OCI-LY7 (cell line): Measurements from ENCODE around the gene PCDH1. TPM values are rescaled to one million over a fixed set of nuclear protein-coding genes. Genes with fewer than 3 reads are reported as not detected.

ENCODE experiments used
- BruUV-seq: library from RNA; stranded (reverse); fragments of 400-500 nt; replicated peaks from 2 replicates; lab custom pipeline; 2021; lab: Mats Ljungman, UMichigan
- CTCF ChIA-PET: fragments of 300-600 bp; sonication (Branson Sonifier 250); formaldehyde crosslinking; loops from one replicate; lab custom pipeline; 2022; ENCODE audit warnings: antibody characterized with exemption; ENCODE audit not compliant: unreplicated experiment; lab: Charles Lee
- POLR2A ChIA-PET: fragments of 300-600 bp; sonication (Branson Sonifier 250); formaldehyde crosslinking; loops from one replicate; lab custom pipeline; 2022; ENCODE audit warnings: antibody characterized with exemption; lab: Charles Lee
- DNase-seq: peaks from one replicate; pipeline ENCODE4 v3.0.0-alpha.2; 2015; ENCODE audit warnings: low spot score
- H2AFZ ChIP-seq: fragments of 200-600 bp; sonication (generic), shearing (Covaris generic); 2 replicates; pipeline ENCODE4 v1.6.1; 2014; ENCODE audit warnings: mild to moderate bottlenecking, antibody characterized with exemption, low read length, moderate library complexity
- H3K27ac ChIP-seq: fragments of 200-600 bp; sonication (generic); 2 replicates; pipeline ENCODE4 v1.5.1; 2014; ENCODE audit warnings: mixed run types, low read depth, mild to moderate bottlenecking, moderate library complexity, low read length, inconsistent platforms; ENCODE audit not compliant: poor library complexity, severe bottlenecking
- H3K36me3 ChIP-seq: fragments of 200-600 bp; sonication (generic); 2 replicates; pipeline ENCODE4 v1.6.1; 2014; ENCODE audit warnings: mild to moderate bottlenecking, antibody characterized with exemption, low read length, moderate library complexity, mixed read lengths; ENCODE audit not compliant: insufficient read depth
- H3K4me1 ChIP-seq: fragments of 200-600 bp; sonication (generic); 2 replicates; pipeline ENCODE4 v1.5.1; 2014; ENCODE audit warnings: mild to moderate bottlenecking, low read length; ENCODE audit not compliant: insufficient read depth, poor library complexity, severe bottlenecking
- H3K4me2 ChIP-seq: fragments of 200-600 bp; sonication (generic); 2 replicates; pipeline ENCODE4 v1.6.1; 2014; ENCODE audit warnings: mild to moderate bottlenecking, low read length
- H3K4me3 ChIP-seq: fragments of 200-600 bp; sonication (generic); 2 replicates; pipeline ENCODE4 v1.5.1; 2014; ENCODE audit warnings: mild to moderate bottlenecking, low read depth, low read length; ENCODE audit not compliant: poor library complexity, severe bottlenecking
- H3K79me2 ChIP-seq: fragments of 200-600 bp; sonication (generic); 2 replicates; pipeline ENCODE4 v1.6.1; 2016; ENCODE audit warnings: low read depth, mild to moderate bottlenecking, low read length, moderate library complexity, mixed read lengths; ENCODE audit not compliant: insufficient read depth
- H3K9me2 ChIP-seq: fragments of 200-600 bp; sonication (generic); 2 replicates; pipeline ENCODE4 v1.6.1; 2016; ENCODE audit warnings: mild to moderate bottlenecking, low read length, mixed read lengths; ENCODE audit not compliant: insufficient read depth
- H3K9me3 ChIP-seq: fragments of 200-600 bp; sonication (generic); 2 replicates; pipeline ENCODE4 v1.6.1; 2014; ENCODE audit warnings: mild to moderate bottlenecking, mixed run types, low read length, mixed read lengths
- H4K20me1 ChIP-seq: fragments of 200-600 bp; sonication (generic); 2 replicates; pipeline ENCODE4 v1.6.1; 2014; ENCODE audit warnings: mild to moderate bottlenecking, antibody characterized with exemption, low read length, moderate library complexity, mixed read lengths; ENCODE audit not compliant: insufficient read depth
- CTCF ChIP-seq: fragments of 200-600 bp; sonication (generic); conservative IDR thresholded peaks from 2 replicates; pipeline ENCODE4 v1.5.1; 2014; ENCODE audit warnings: mild to moderate bottlenecking, antibody characterized with exemption, low read length, moderate library complexity, mixed read lengths
- EZH2phosphoT487 ChIP-seq: fragments of 200-600 bp; sonication (generic); IDR thresholded peaks from 2 replicates; pipeline ENCODE4 v1.6.1; 2018; ENCODE audit warnings: low read depth, borderline replicate concordance, mild to moderate bottlenecking, mixed run types, antibody characterized with exemption, low read length, moderate library complexity, mixed read lengths
- intact Hi-C: fragments of 100-400 bp; cut with micrococcal nuclease; formaldehyde crosslinking; loops from one replicate; pipeline ENCODE4 v1.10.0; 2022; ENCODE audit not compliant: unreplicated experiment
- total RNA-seq, 2 experiments: library from RNA; depleted of rRNA in 1 of 2; stranded (reverse); fragments of >200 nt in 1 of 2; shearing (Covaris generic) in 1 of 2; gene quantifications; 2 replicates each; pipeline ENCODE4 v1.2.3, GENCODE V29; 2014 to 2022

PCDH1 gene
- total RNA-seq, 2 experiments from 2014 or later, result not detected

GRCh38 chr5:141865406-141865805 is 12.8 kb downstream of the PCDH1 start:
- no peak overlapping the region for H3K4me3 ChIP-seq
- H3K4me2 ChIP-seq, result no peak overlapping the region
- no peaks in the 10 kb centered on the region for H3K9me2 ChIP-seq
- no peak for DNase-seq
- BruUV-seq, result no TSS peak
- H3K79me2 ChIP-seq, result no peaks in the 10 kb centered on the region
- H3K9me3 ChIP-seq, result no peaks in the 10 kb centered on the region
- no peaks in the 10 kb centered on the region for H4K20me1 ChIP-seq
- H2AFZ ChIP-seq, result no peak overlapping the region
- peaks cover 6% of the 10 kb centered on the region for H3K4me1 ChIP-seq
- POLR2A ChIA-PET, result no interaction called here
- TF ChIP-seq EZH2phosphoT487 (no peak), CTCF (no peak)
- H3K27ac ChIP-seq, result no peak overlapping the region
- intact Hi-C loops, result no loop called here
- H3K36me3 ChIP-seq, result no peaks in the 10 kb centered on the region
- CTCF ChIA-PET, result no interaction called here

GRCh38 chr5:141864371-141865370 is 13.5 kb downstream of the PCDH1 start:
- H3K4me3 ChIP-seq, result no peak overlapping the region
- BruUV-seq, result no TSS peak
- peak; percentile 43 for DNase-seq
- H3K79me2 ChIP-seq, result no peaks in the 10 kb centered on the region
- H3K36me3 ChIP-seq, result no peaks in the 10 kb centered on the region
- no peak overlapping the region for H3K4me2 ChIP-seq
- POLR2A ChIA-PET, result no interaction called here
- H3K27ac ChIP-seq, result no peak overlapping the region
- peaks cover 6% of the 10 kb centered on the region for H3K4me1 ChIP-seq
- no peaks in the 10 kb centered on the region for H3K9me2 ChIP-seq
- H3K9me3 ChIP-seq, result no peaks in the 10 kb centered on the region
- no peak overlapping the region for H2AFZ ChIP-seq
- H4K20me1 ChIP-seq, result no peaks in the 10 kb centered on the region
- intact Hi-C loops, result no loop called here
- CTCF ChIA-PET, result no interaction called here
- TF ChIP-seq CTCF (no peak), EZH2phosphoT487 (no peak)
